Vagina (tissue), 2 donors: Measurements from ENCODE around the gene GID8. TPM values are rescaled to one million over a fixed set of nuclear protein-coding genes. Genes with fewer than 3 reads are reported as not detected.

Experiments used
- DNase-seq, 2 donors: peaks; one replicate each; pipeline ENCODE4 v3.0.0-alpha.2; 2017; ENCODE audit errors: extremely low spot score in 2 of 2
- H3K27ac ChIP-seq: fragments of 200-600 bp; sonication (generic); one replicate; pipeline ENCODE4 v1.5.1; 2019
- H3K27me3 ChIP-seq: fragments of 200-600 bp; sonication (generic); one replicate; pipeline ENCODE4 v1.5.1; 2019
- H3K36me3 ChIP-seq, 2 donors: fragments of 200-600 bp; sonication (generic); one replicate each; pipeline ENCODE4 v1.5.1; 2017 to 2019
- H3K4me1 ChIP-seq: fragments of 200-600 bp; sonication (generic); one replicate; pipeline ENCODE4 v1.5.1; 2019
- H3K4me3 ChIP-seq, 2 donors: fragments of 200-600 bp; sonication (generic); 1 replicate in 1 of 2; 2 replicates in 1 of 2; pipeline ENCODE4 v1.5.1; 2016 to 2019
- H3K9me3 ChIP-seq: fragments of 200-600 bp; sonication (generic); one replicate; pipeline ENCODE4 v1.5.1; 2019
- CTCF ChIP-seq, 3 experiments: fragments of 450-650 bp in 2 of 3; fragments of 200-600 bp in 1 of 3; sonication (generic) in 1 of 3; IDR thresholded peaks; one replicate each; pipeline ENCODE4 v1.5.1; 2017 to 2019; ENCODE audit warnings: antibody characterized with exemption in 3 of 3, mild to moderate bottlenecking in 2 of 3, moderate library complexity in 2 of 3
- POLR2A ChIP-seq, 2 donors: fragments of 450-650 bp; IDR thresholded peaks; one replicate each; pipeline ENCODE4 v1.6.1; 2017; ENCODE audit warnings: antibody characterized with exemption in 2 of 2, mild to moderate bottlenecking in 2 of 2, moderate library complexity in 2 of 2
- POLR2AphosphoS5 ChIP-seq, 2 donors: sonication (generic); formaldehyde crosslinking; IDR thresholded peaks; one replicate each; pipeline ENCODE4 v1.9.0; 2017; ENCODE audit warnings: antibody characterized with exemption in 2 of 2, mild to moderate bottlenecking in 2 of 2, low read depth in 1 of 2; ENCODE audit not compliant: insufficient read depth in 1 of 2
- intact Hi-C: fragments of 100-400 bp; cut with DNase I; formaldehyde crosslinking; loops from one replicate; pipeline ENCODE4 v1.15.1; 2023
- total RNA-seq: library from RNA; depleted of rRNA; stranded (reverse); fragments of >200 nt; gene quantifications from one replicate; pipeline ENCODE4 v1.2.3, GENCODE V29; 2016

Gene GID8
- total RNA-seq, 1 donor from 2014 or later, result 30.2 TPM

GRCh38 chr20:62984666-62985443 lies 46.9 kb downstream of the GID8 start:
- Histone ChIP-seq H3K36me3 (no peaks in the 10 kb centered on the region), H3K4me3 (no peak overlapping the region), H3K27me3 (no peaks in the 10 kb centered on the region), H3K27ac (no peak overlapping the region), H3K9me3 (no peaks in the 10 kb centered on the region), H3K4me1 (no peaks in the 10 kb centered on the region)
- intact Hi-C loops, result no loop called here
- no peak for DNase-seq
- TF ChIP-seq POLR2AphosphoS5 (IDR thresholded peaks at IDR 0.05; ENCODE audit: insufficient read depth in 1 of 2, low read depth in 1 of 2) (no peak), CTCF (IDR thresholded peaks at IDR 0.05) (no peak), POLR2A (IDR thresholded peaks at IDR 0.05) (no peak)

GRCh38 chr20:62985444-62985778 lies 47.5 kb downstream of the GID8 start:
- Histone ChIP-seq H3K27me3 (no peaks in the 10 kb centered on the region), H3K4me1 (no peaks in the 10 kb centered on the region), H3K36me3 (no peaks in the 10 kb centered on the region), H3K9me3 (no peaks in the 10 kb centered on the region), H3K4me3 (no peak overlapping the region), H3K27ac (no peak overlapping the region)
- no peak for TF ChIP-seq POLR2AphosphoS5 (IDR thresholded peaks at IDR 0.05; ENCODE audit: insufficient read depth in 1 of 2, low read depth in 1 of 2)
- no peak for TF ChIP-seq CTCF (IDR thresholded peaks at IDR 0.05)
- no peak for TF ChIP-seq POLR2A (IDR thresholded peaks at IDR 0.05)
- no peak for DNase-seq
- intact Hi-C loops, result no loop called here

- DNase-seq, result no peak
- no peak overlapping the region for H3K4me3 ChIP-seq
- no peaks in the 10 kb centered on the region for H3K27me3 ChIP-seq
- no peaks in the 10 kb centered on the region for H3K9me3 ChIP-seq
- H3K27ac ChIP-seq, result no peak overlapping the region
- H3K4me1 ChIP-seq, result no peaks in the 10 kb centered on the region
- H3K36me3 ChIP-seq, result no peaks in the 10 kb centered on the region
- intact Hi-C loops, result no loop called here
- no peak for TF ChIP-seq POLR2AphosphoS5 (IDR thresholded peaks at IDR 0.05; ENCODE audit: insufficient read depth in 1 of 2, low read depth in 1 of 2)
- no peak for TF ChIP-seq CTCF (IDR thresholded peaks at IDR 0.05)
- TF ChIP-seq POLR2A (IDR thresholded peaks at IDR 0.05), result no peak
Observed at GRCh38 chr20:62986257-62986800, 48.4 kb downstream of the GID8 start.

GRCh38 chr20:62987114-62987513 lies 49.2 kb downstream of the GID8 start:
- intact Hi-C loops, result no loop called here
- Histone ChIP-seq H3K4me1 (no peaks in the 10 kb centered on the region), H3K9me3 (no peaks in the 10 kb centered on the region), H3K27me3 (no peaks in the 10 kb centered on the region), H3K4me3 (no peak overlapping the region), H3K36me3 (no peaks in the 10 kb centered on the region), H3K27ac (no peak overlapping the region)
- no peak for DNase-seq
- no peak for TF ChIP-seq CTCF (IDR thresholded peaks at IDR 0.05)
- no peak for TF ChIP-seq POLR2A (IDR thresholded peaks at IDR 0.05)
- TF ChIP-seq POLR2AphosphoS5 (IDR thresholded peaks at IDR 0.05; ENCODE audit: insufficient read depth in 1 of 2, low read depth in 1 of 2), result no peak

- no peak overlapping the region for H3K27ac ChIP-seq
- TF ChIP-seq CTCF (IDR thresholded peaks at IDR 0.05), result no peak
- no peak for TF ChIP-seq POLR2A (IDR thresholded peaks at IDR 0.05)
- no peak for TF ChIP-seq POLR2AphosphoS5 (IDR thresholded peaks at IDR 0.05; ENCODE audit: insufficient read depth in 1 of 2, low read depth in 1 of 2)
- H3K27me3 ChIP-seq, result no peaks in the 10 kb centered on the region
- H3K4me3 ChIP-seq, result no peak overlapping the region
- no peaks in the 10 kb centered on the region for H3K4me1 ChIP-seq
- DNase-seq, result no peak
- intact Hi-C loops, result no loop called here
- no peaks in the 10 kb centered on the region for H3K36me3 ChIP-seq
- no peaks in the 10 kb centered on the region for H3K9me3 ChIP-seq
Observed at GRCh38 chr20:62989201-62989601, 51.3 kb downstream of the GID8 start.
